HG03457 (cell line): ENCODE measurements around the gene SUGT1.

Experiments used
- ATAC-seq: cut with Tn5 transposase; IDR thresholded peaks from one replicate; pipeline ENCODE4 v1.9.1; 2021; ENCODE audit warnings: moderate number of reproducible peaks; ENCODE audit not compliant: unreplicated experiment

The SUGT1 gene

DNA sequence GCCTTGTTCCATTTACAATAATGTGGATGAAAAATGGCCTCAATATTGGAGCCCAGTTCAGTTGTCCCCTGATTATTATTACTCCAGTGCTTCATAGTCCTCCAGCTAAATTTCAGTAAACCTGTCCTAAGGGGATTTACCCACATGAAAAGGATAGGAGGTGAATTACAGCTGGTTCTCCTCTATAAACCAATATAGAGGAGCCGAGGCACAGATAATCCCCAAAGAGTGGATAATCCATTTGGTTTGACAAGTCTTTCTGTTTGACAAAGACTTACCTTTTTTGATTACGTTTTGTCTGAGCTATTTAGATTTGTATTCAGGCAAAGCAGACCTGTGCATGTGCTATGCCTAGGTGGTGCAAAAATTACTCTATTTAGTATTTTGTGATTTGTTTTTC is 84.3 kb downstream of the SUGT1 start:
- ATAC-seq = no peak

- ATAC-seq = no peak
Observed at GRCh38 chr13:52737451-52737850, 84.8 kb downstream of the SUGT1 start.

- ATAC-seq = no peak
Observed at GRCh38 chr13:52737965-52738364, 85.3 kb downstream of the SUGT1 start.

DNA sequence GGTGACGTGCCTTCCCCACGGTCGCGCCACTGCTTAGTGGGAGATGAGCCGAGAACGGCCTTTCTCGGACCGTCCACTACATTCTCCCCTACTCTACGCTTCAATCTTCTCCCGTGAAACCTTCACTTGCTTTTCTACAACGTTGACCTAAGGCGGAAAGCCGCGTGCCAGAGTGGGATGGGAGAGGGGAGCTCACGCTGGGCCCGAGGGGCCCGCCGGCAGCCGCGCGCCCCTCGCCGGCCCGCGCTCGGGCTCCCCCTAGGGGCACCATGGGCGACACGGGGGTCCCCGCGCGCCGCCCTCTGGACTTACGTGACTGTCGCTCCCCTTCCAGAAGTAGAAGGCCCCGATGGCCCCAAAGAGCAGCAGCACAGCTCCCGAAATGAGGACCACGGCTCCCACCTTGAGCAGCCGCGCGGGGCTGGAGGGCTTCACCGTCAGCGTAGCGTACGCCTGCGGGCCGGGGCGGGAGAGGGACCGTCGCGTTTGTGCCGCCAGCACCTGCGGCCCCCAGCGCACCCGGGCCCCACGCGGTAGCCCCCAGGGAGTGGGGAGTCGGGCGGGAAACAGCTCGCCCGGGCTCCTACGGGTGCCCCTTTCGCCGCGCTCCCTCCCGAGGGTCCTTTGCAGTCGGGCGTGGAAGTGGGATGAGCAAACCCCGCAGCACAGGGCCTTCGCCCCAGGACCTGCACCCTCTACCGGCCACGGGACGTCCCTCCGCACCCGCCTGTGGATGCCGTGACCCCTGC is 86.3 kb downstream of the SUGT1 start:
- ATAC-seq = peak; percentile 65

DNA sequence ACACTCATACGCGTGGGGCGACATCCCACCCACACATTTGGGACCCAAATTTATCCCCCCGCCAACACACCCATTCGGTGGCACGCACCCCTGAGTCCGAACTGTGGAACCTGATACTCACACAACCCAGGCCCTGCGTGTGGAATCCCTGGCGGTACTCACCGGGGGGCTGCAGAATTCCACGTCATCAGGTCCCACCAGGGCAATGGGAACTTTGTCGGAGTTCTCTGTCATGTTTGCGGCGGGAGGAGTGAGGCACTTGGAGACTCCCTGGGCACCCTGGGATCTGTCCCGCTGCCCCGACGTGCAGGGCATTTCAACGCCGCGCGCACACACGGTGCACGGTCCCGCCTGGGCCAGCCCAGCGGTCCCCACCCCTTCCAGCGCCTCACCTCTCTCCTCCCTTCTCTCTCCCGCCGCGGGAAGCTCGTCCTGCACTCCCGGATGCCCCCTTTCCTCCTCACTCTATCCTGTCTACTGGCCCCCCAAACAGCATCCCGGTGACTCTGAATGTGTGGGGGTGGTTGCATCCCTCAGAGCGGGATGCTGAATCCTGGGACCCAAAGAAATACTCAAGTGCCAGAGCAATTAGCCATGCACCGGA is 86.9 kb downstream of the SUGT1 start, which contains the start of gene CNMD:
Gene CNMD (minus strand): TSS at position 353 of the 604 bp plus-strand sequence. CDS start 119 bp downstream, at position 234.
- no peak for ATAC-seq

DNA sequence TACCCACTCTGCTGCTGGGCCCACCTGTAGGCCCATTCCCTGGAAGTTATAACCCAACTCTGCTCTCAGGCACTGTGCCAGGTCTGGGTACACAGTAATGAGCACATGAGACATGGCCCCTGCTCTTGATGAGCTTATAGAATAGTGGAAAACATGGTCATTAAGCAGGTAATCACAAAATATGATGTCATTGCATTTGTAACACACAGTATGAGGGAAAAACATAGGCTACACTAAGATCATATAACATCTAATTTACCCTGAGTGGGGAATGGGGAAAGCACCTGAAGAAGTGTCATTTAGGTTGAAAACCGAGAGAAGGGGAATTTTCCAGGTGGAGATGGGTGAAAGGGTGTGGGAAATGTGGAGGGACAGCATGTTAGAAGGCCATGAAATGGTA is 90.9 kb downstream of the SUGT1 start:
- ATAC-seq = no peak

- no peak for ATAC-seq
Observed at GRCh38 chr13:52743988-52744387, 91.4 kb downstream of the SUGT1 start.

DNA sequence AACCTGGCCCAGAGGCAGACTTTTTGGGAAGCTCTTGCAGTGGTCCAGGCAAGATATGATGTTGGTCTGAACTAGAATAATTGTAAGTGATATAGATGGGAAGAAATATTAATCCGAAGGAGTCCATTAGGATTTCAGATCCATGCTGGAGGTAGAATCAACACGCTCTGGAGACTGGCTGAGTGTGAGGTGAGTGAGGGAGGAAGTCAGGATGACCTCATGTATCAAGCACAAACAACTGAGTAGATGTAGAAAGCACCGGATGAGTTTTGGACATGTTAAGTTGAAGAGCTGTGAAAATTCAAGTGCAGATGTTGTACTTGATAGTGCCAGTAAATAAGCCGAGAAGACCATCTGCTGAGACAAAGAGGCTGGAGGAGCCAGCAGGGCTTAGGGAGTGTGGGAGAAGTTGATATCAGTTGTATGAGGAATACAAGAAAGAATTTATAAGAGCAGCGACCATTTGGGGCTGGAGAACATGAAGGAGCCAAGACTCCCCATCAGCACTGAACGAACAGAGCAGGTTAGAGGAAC is 92.3 kb downstream of the SUGT1 start:
- no peak for ATAC-seq

- ATAC-seq = no peak
Observed at GRCh38 chr13:52746141-52746540, 93.5 kb downstream of the SUGT1 start.

DNA sequence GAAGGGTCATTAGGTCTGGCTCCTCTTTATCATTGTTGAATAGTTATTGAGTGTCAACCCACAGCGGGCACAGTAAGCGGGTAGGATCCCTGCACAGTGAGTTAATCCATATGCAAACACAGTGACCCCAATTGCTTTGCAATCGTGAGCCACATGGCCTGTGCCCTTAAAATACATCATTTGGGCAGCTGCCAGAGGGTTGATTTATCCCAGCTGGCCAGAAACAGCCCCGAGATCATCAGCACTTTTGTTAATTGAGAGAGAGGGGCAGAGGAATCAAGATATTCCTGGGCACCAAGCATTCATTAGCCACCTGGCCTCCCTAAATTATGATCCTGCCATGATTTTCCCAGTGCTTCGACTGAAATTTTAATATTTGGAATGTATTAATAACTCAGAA is 96.8 kb downstream of the SUGT1 start:
- no peak for ATAC-seq
